ENCODE measurements around the gene MAPK8IP1. TPM values are rescaled to one million over a fixed set of nuclear protein-coding genes. Genes with fewer than 3 reads are reported as not detected.

Gene MAPK8IP1
- total RNA-seq, 4 donors from 2014 or later, result 9.8 to 17.5 (median 13.8) TPM

GRCh38 chr11:45850446-45850845 lies 35.0 kb upstream of the MAPK8IP1 start:
- Histone ChIP-seq H3K36me3 (peaks cover 0 to 8% of the 10 kb centered on the region in 2 donors), H3K4me1 (peaks cover 32 to 87% (median 63%) of the 10 kb centered on the region in 3 donors), H3K9me3 (no peaks in the 10 kb centered on the region), H3K4me3 (no peak overlapping the region), H3K27me3 (no peaks in the 10 kb centered on the region), H3K27ac (peak overlapping the region in 3 of 4 donors; percentile 41 to 99 (median 98))
- WGBS, 2 donors (ENCODE audit: low coverage in 1 of 2), result 30% methylated on average over 2 of the region's 2 CpGs; no CpG with 5 or more reads in 1 of the 2 donors
- ATAC-seq, result no peak
- TF ChIP-seq POLR2A (IDR thresholded peaks at IDR 0.05) (no peak), POLR2AphosphoS5 (IDR thresholded peaks at IDR 0.05) (no peak), EP300 (IDR thresholded peaks at IDR 0.05) (no peak), CTCF (IDR thresholded peaks at IDR 0.05) (no peak)

- ATAC-seq, result no peak
- no peaks in the 10 kb centered on the region for H3K27me3 ChIP-seq
- 0 to 56% methylated on average over 1 to 2 of the region's 2 CpGs for WGBS, 2 donors (ENCODE audit: low coverage in 1 of 2)
- H3K27ac ChIP-seq, result peak overlapping the region in 2 of 4 donors; percentile 98 to 99
- no peaks in the 10 kb centered on the region for H3K9me3 ChIP-seq
- no peak overlapping the region for H3K4me3 ChIP-seq
- peaks cover 0 to 13% of the 10 kb centered on the region in 2 donors for H3K36me3 ChIP-seq
- peaks cover 32 to 91% (median 71%) of the 10 kb centered on the region in 3 donors for H3K4me1 ChIP-seq
- TF ChIP-seq POLR2A (IDR thresholded peaks at IDR 0.05), result no peak
- no peak for TF ChIP-seq CTCF (IDR thresholded peaks at IDR 0.05)
- TF ChIP-seq POLR2AphosphoS5 (IDR thresholded peaks at IDR 0.05), result no peak
- TF ChIP-seq EP300 (IDR thresholded peaks at IDR 0.05), result no peak
Measured at GRCh38 chr11:45851228-45851627, 34.2 kb upstream of the MAPK8IP1 start.

- no peak for TF ChIP-seq EP300 (IDR thresholded peaks at IDR 0.05)
- TF ChIP-seq POLR2AphosphoS5 (IDR thresholded peaks at IDR 0.05), result no peak
- TF ChIP-seq POLR2A (IDR thresholded peaks at IDR 0.05), result no peak
- no peak for TF ChIP-seq CTCF (IDR thresholded peaks at IDR 0.05)
- no peaks in the 10 kb centered on the region for H3K9me3 ChIP-seq
- peak overlapping the region; percentile 25 to 99 (median 94) for H3K27ac ChIP-seq
- H3K4me1 ChIP-seq, result peaks cover 34 to 92% (median 77%) of the 10 kb centered on the region in 3 donors
- no peak for ATAC-seq
- H3K27me3 ChIP-seq, result no peaks in the 10 kb centered on the region
- H3K36me3 ChIP-seq, result peaks cover 0 to 21% of the 10 kb centered on the region in 2 donors
- WGBS, 2 donors (ENCODE audit: low coverage in 1 of 2), result 0 to 64% methylated on average over 2 of the region's 4 CpGs
- H3K4me3 ChIP-seq, result no peak overlapping the region
Measured at GRCh38 chr11:45852018-45852711, 33.3 kb upstream of the MAPK8IP1 start.

GRCh38 chr11:45852712-45853101 lies 32.7 kb upstream of the MAPK8IP1 start:
- Histone ChIP-seq H3K9me3 (no peaks in the 10 kb centered on the region), H3K4me1 (peaks cover 39 to 98% (median 82%) of the 10 kb centered on the region in 3 donors), H3K36me3 (peaks cover 0 to 23% of the 10 kb centered on the region in 2 donors), H3K27me3 (no peaks in the 10 kb centered on the region), H3K27ac (peak overlapping the region; percentile 25 to 99 (median 94)), H3K4me3 (no peak overlapping the region)
- 40 to 67% methylated on average over 1 of the region's 1 CpG for WGBS, 2 donors (ENCODE audit: low coverage in 1 of 2)
- TF ChIP-seq EP300 (IDR thresholded peaks at IDR 0.05) (no peak), POLR2A (IDR thresholded peaks at IDR 0.05) (no peak), POLR2AphosphoS5 (IDR thresholded peaks at IDR 0.05) (no peak), CTCF (IDR thresholded peaks at IDR 0.05) (no peak)
- ATAC-seq, result no peak

Measured in gastroesophageal sphincter (tissue), 4 donors.